Neural cell (in vitro differentiated cells): ENCODE data around the gene FGF11. TPM values are rescaled to one million over a fixed set of nuclear protein-coding genes. Genes with fewer than 3 reads are reported as not detected.

ENCODE experiments used
- H2AFZ ChIP-seq: fragments of 200-600, 300-800 bp; sonication (generic), shearing (Covaris generic); 2 replicates; pipeline ENCODE4 v1.6.0; 2014; ENCODE audit warnings: low read depth, mild to moderate bottlenecking, antibody characterized with exemption, low read length, moderate library complexity
- H3F3A ChIP-seq: fragments of 200-600 bp; shearing (Covaris generic); 2 replicates; pipeline ENCODE4 v1.6.1; 2016; ENCODE audit warnings: mild to moderate bottlenecking, moderate library complexity, mixed read lengths, antibody characterized with exemption, low read length; ENCODE audit not compliant: insufficient read depth, poor library complexity, severe bottlenecking
- H3K27ac ChIP-seq: fragments of 200-600, 300-800 bp; sonication (generic), shearing (Covaris generic); 2 replicates; pipeline ENCODE4 v1.5.1; 2014; ENCODE audit warnings: mild to moderate bottlenecking, low read length, moderate library complexity
- H3K27me3 ChIP-seq: fragments of 300-800, 200-600 bp; sonication (generic), shearing (Covaris generic); 2 replicates; pipeline ENCODE4 v1.6.0; 2014; ENCODE audit warnings: mild to moderate bottlenecking, low read depth, low read length, moderate library complexity; ENCODE audit not compliant: insufficient read depth
- H3K36me3 ChIP-seq: fragments of 300-800, 200-600 bp; sonication (generic), shearing (Covaris generic); 2 replicates; pipeline ENCODE4 v1.5.1; 2014; ENCODE audit warnings: mild to moderate bottlenecking, antibody characterized with exemption, low read length, moderate library complexity; ENCODE audit not compliant: insufficient read depth
- H3K4me2 ChIP-seq: fragments of 300-800, 200-600 bp; sonication (generic), shearing (Covaris generic); 2 replicates; pipeline ENCODE4 v1.6.0; 2014; ENCODE audit warnings: mild to moderate bottlenecking, low read length
- H3K4me3 ChIP-seq: fragments of 300-800, 200-600 bp; sonication (generic), shearing (Covaris generic); 2 replicates; pipeline ENCODE4 v1.5.1; 2014; ENCODE audit warnings: mild to moderate bottlenecking, low read length, moderate library complexity
- H3K79me2 ChIP-seq: fragments of 200-600 bp; shearing (Covaris generic); replicated peaks from 2 replicates; pipeline ENCODE4 v1.6.0; 2014; ENCODE audit warnings: mild to moderate bottlenecking, low read length, moderate library complexity; ENCODE audit not compliant: insufficient read depth
- H3K9ac ChIP-seq: fragments of 300-800, 200-600 bp; sonication (generic), shearing (Covaris generic); 2 replicates; pipeline ENCODE4 v1.6.1; 2016; ENCODE audit warnings: mild to moderate bottlenecking, low read length, mixed read lengths
- H3K9me2 ChIP-seq: fragments of 200-600 bp; shearing (Covaris generic); 2 replicates; pipeline ENCODE4 v1.6.1; 2016; ENCODE audit warnings: mild to moderate bottlenecking, low read length, mixed read lengths; ENCODE audit not compliant: insufficient read depth
- H3K9me3 ChIP-seq: fragments of 200-600, 300-800 bp; sonication (generic), shearing (Covaris generic); 2 replicates; pipeline ENCODE4 v1.6.1; 2016; ENCODE audit warnings: mild to moderate bottlenecking, mixed run types, low read length, moderate library complexity, mixed read lengths
- H4K20me1 ChIP-seq: fragments of 200-600 bp; shearing (Covaris generic); 2 replicates; pipeline ENCODE4 v1.6.1; 2016; ENCODE audit warnings: mild to moderate bottlenecking, mixed run types; ENCODE audit not compliant: insufficient read depth
- EP300 ChIP-seq: fragments of 450-650 bp; conservative IDR thresholded peaks from 2 replicates; pipeline ENCODE4 v1.6.1; 2014; ENCODE audit warnings: antibody characterized with exemption, mild to moderate bottlenecking, moderate library complexity; ENCODE audit not compliant: poor library complexity, severe bottlenecking
- EZH2 ChIP-seq: fragments of 200-600, 300-800 bp; shearing (Covaris generic), sonication (generic); IDR thresholded peaks from 2 replicates; pipeline ENCODE4 v1.6.1; 2014; ENCODE audit warnings: antibody characterized with exemption, low read length, borderline replicate concordance, mild to moderate bottlenecking; ENCODE audit not compliant: insufficient read depth, poor library complexity, severe bottlenecking
- MXI1 ChIP-seq: fragments of 450-650 bp; conservative IDR thresholded peaks from 2 replicates; pipeline ENCODE4 v1.6.1; 2014; ENCODE audit warnings: antibody characterized with exemption, mild to moderate bottlenecking; ENCODE audit not compliant: poor library complexity, severe bottlenecking
- POLR2AphosphoS5 ChIP-seq: IDR thresholded peaks from 2 replicates; pipeline ENCODE4 v1.6.1; 2012
- RAD21 ChIP-seq: fragments of 450-650 bp; conservative IDR thresholded peaks from 2 replicates; pipeline ENCODE4 v1.6.1; 2014; ENCODE audit warnings: antibody characterized with exemption, mild to moderate bottlenecking, moderate library complexity
- SMC3 ChIP-seq: fragments of 450-650 bp; conservative IDR thresholded peaks from 2 replicates; pipeline ENCODE4 v1.6.1; 2014; ENCODE audit warnings: antibody characterized with exemption, mild to moderate bottlenecking, moderate library complexity; ENCODE audit not compliant: poor library complexity
- TAF1 ChIP-seq: IDR thresholded peaks from 2 replicates; pipeline ENCODE4 v1.6.1; 2012; ENCODE audit warnings: low read depth
- polyA plus RNA-seq: library from polyadenylated mRNA; depleted of rRNA; stranded (reverse); fragments of >200 nt; gene quantifications from 2 replicates; pipeline ENCODE4 v1.2.3, GENCODE V29; 2014
- TF ChIP-seq, protein P1 (sequence below): IDR thresholded peaks from 2 replicates; pipeline ENCODE4 v1.6.1; 2012; ENCODE audit warnings: borderline replicate concordance
- TF ChIP-seq, protein P2 (sequence below): fragments of 450-650 bp; IDR thresholded peaks from 2 replicates; pipeline ENCODE4 v1.5.1; 2014; ENCODE audit warnings: antibody characterized with exemption, mild to moderate bottlenecking, moderate library complexity; ENCODE audit not compliant: poor library complexity, severe bottlenecking

The FGF11 gene
- polyA plus RNA-seq, 1 donor from 2014 or later, result 16.4 TPM

DNA sequence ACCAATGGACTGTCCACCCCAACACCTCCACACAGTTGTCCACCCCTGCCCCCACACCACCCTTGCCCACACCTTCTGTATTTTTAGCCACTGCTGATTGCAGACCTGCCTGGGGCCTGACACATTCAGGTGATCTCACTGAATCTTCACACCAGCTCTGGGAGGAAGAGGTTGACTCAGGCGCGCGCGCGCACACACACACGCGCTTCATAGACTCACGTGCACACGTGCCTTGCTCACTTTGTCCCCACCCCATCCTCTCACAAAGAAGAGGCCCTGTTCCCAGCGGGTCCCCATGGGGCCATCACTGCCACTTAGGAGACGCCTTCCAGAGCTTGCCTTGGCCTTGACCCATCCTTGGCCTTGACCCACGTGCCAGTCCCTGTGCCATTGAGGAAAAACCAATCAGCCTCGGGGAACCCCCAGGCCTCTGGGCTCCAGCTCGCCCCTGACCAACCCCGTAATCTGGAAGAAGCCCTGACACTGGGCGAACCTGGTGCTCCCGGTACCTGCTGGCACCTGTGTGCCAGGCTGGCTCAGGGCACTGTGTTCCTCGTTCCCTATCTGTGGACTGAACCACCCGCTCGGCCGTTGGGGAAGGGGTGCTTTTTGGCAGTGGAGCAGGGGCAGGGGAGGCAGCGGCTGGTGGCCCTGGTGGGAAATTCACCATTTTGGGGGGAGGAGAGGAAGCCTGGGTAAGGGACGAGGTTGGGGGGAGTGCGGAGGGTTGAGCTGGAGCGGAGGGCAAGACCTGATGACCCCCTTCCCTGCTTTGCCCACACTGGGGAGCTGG is 28.5 kb upstream of the FGF11 start:
- no peak overlapping the region for H3K9ac ChIP-seq
- no peak overlapping the region for H3K4me3 ChIP-seq
- TF ChIP-seq SMC3 (no peak), RAD21 (no peak), MXI1 (no peak), TAF1 (no peak), EP300 (no peak), EZH2 (no peak), POLR2AphosphoS5 (no peak)
- TF ChIP-seq, protein P1, sequence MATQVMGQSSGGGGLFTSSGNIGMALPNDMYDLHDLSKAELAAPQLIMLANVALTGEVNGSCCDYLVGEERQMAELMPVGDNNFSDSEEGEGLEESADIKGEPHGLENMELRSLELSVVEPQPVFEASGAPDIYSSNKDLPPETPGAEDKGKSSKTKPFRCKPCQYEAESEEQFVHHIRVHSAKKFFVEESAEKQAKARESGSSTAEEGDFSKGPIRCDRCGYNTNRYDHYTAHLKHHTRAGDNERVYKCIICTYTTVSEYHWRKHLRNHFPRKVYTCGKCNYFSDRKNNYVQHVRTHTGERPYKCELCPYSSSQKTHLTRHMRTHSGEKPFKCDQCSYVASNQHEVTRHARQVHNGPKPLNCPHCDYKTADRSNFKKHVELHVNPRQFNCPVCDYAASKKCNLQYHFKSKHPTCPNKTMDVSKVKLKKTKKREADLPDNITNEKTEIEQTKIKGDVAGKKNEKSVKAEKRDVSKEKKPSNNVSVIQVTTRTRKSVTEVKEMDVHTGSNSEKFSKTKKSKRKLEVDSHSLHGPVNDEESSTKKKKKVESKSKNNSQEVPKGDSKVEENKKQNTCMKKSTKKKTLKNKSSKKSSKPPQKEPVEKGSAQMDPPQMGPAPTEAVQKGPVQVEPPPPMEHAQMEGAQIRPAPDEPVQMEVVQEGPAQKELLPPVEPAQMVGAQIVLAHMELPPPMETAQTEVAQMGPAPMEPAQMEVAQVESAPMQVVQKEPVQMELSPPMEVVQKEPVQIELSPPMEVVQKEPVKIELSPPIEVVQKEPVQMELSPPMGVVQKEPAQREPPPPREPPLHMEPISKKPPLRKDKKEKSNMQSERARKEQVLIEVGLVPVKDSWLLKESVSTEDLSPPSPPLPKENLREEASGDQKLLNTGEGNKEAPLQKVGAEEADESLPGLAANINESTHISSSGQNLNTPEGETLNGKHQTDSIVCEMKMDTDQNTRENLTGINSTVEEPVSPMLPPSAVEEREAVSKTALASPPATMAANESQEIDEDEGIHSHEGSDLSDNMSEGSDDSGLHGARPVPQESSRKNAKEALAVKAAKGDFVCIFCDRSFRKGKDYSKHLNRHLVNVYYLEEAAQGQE, result no peak
- TF ChIP-seq, protein P2, sequence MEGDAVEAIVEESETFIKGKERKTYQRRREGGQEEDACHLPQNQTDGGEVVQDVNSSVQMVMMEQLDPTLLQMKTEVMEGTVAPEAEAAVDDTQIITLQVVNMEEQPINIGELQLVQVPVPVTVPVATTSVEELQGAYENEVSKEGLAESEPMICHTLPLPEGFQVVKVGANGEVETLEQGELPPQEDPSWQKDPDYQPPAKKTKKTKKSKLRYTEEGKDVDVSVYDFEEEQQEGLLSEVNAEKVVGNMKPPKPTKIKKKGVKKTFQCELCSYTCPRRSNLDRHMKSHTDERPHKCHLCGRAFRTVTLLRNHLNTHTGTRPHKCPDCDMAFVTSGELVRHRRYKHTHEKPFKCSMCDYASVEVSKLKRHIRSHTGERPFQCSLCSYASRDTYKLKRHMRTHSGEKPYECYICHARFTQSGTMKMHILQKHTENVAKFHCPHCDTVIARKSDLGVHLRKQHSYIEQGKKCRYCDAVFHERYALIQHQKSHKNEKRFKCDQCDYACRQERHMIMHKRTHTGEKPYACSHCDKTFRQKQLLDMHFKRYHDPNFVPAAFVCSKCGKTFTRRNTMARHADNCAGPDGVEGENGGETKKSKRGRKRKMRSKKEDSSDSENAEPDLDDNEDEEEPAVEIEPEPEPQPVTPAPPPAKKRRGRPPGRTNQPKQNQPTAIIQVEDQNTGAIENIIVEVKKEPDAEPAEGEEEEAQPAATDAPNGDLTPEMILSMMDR, result no peak
- no peaks in the 10 kb centered on the region for H3K9me3 ChIP-seq
- no peaks in the 10 kb centered on the region for H3K9me2 ChIP-seq
- no peaks in the 10 kb centered on the region for H3F3A ChIP-seq
- peaks cover 20% of the 10 kb centered on the region for H3K79me2 ChIP-seq
- H3K4me2 ChIP-seq, result no peak overlapping the region
- no peak overlapping the region for H2AFZ ChIP-seq
- peaks cover 2% of the 10 kb centered on the region for H4K20me1 ChIP-seq
- no peaks in the 10 kb centered on the region for H3K27me3 ChIP-seq
- no peaks in the 10 kb centered on the region for H3K36me3 ChIP-seq
- no peak overlapping the region for H3K27ac ChIP-seq

DNA sequence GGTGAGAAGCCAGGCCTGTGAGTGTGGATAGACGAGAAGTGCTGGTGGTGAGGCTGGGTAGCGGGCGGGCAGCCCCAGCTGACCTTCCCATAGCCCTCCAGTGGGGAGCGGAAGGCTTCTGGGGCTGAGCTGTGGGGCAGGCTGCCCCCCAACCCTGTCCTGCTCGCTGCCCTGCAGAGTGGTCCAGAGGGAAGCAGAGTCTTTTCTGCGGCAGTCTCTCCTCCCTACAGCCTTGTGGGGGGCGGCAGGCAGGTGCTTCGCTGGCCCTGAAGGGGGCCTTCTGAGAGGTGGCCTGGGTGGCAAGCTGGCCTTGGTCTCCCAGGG is 27.9 kb upstream of the FGF11 start:
- Histone ChIP-seq H3K79me2 (peaks cover 14% of the 10 kb centered on the region), H3K27me3 (no peaks in the 10 kb centered on the region), H3K9ac (no peak overlapping the region), H2AFZ (no peak overlapping the region), H3K4me2 (no peak overlapping the region), H3K36me3 (no peaks in the 10 kb centered on the region), H3K9me3 (no peaks in the 10 kb centered on the region), H3K4me3 (no peak overlapping the region), H3K27ac (no peak overlapping the region), H3K9me2 (no peaks in the 10 kb centered on the region), H3F3A (no peaks in the 10 kb centered on the region), H4K20me1 (peaks cover 6% of the 10 kb centered on the region)
- TF ChIP-seq RAD21, result no peak
- TF ChIP-seq SMC3, result no peak
- no peak for TF ChIP-seq MXI1
- no peak for TF ChIP-seq TAF1
- TF ChIP-seq, protein P2, result no peak
- no peak for TF ChIP-seq POLR2AphosphoS5
- no peak for TF ChIP-seq EZH2
- no peak for TF ChIP-seq EP300
- TF ChIP-seq, protein P1, result no peak
